ENCODE results near the gene DMD.
"Not testable (repeated sequence)": the region's sequence is repeated elsewhere in the genome, so short reads cannot be mapped to it uniquely, and the experiment has no call there.

The DMD gene

DNA sequence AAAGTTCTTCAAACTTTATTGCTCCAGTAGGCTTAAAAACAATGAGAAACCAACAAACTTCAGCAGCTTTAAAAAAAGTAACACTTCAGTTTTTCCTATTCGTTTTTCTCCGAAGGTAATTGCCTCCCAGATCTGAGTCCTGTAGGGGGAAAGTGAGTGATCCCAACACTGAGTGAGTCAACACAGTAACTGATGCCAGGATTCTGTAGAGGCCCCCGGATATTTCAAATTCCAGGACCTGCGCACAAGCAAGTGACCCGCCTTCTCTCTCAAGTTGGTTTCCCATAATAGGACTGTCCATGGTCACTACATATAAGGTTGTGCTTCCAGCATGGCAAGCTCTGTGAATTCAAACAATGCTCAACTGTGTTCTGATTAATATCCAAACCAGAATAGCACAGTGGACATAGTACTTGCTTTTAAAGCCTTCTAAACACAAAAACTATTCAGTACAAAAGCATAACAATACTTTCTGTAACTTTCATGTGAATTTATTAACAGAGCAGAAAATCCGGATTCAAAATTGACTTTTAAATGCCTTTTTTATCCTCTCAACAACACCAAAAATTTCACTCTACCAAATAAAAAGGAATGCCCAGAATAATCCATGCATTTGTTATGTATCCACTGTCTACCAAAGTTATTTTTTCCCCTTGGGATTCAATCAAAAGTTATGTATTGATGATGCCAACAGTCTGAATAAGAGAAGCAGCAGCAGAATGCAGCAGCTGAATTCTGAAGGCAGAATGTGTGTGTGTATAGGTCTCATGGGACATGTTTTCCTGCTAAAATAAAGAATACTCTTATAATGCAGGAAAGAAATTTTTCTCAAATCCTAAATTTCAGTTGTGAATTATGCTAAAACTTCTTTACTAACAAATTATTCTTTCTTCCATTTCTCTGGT, at the start of gene DMD:
Gene DMD, minus strand, starts transcription at position 194 of the 905 bp plus-strand sequence. CDS start 237 bp downstream, outside the sequence.
- no peak for DNase-seq (ENCODE audit: low read depth)

DNA sequence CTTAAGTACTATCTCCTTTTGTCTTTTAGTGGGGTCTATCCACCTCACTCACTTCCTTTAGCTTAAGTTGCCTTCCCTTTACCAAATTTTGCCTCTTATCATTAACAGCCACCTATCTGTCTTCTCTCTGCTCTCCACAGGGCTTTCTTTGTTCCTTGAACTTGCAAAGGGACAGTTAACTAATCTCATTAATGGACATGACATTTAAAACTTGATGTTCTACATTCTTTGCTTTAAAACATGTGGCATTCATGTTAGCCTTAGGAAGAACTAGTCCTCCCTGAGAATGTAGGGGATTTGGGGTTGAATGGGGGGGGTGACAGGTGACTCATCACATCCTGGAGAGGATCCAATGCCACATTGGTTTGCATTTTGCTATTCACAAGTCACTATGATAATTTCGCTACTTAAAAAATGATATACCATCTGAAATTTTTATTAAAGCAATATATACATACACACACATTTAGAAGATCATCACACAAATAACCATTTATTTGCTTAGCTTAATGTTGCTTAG, 41.0 kb upstream of the DMD start:
- no peak for DNase-seq (ENCODE audit: low read depth)

GRCh38 chrX:33218819-33219218, 7.5 kb upstream of the DMD start:
- DNase-seq (ENCODE audit: low read depth) = no peak

GRCh38 chrX:33210156-33210555, 1.2 kb downstream of the DMD start:
- no peak for DNase-seq (ENCODE audit: low read depth)

- DNase-seq (ENCODE audit: low read depth) = no peak
These were observed 4.3 kb downstream of the DMD start for GRCh38 chrX:33207056-33207455.

DNA sequence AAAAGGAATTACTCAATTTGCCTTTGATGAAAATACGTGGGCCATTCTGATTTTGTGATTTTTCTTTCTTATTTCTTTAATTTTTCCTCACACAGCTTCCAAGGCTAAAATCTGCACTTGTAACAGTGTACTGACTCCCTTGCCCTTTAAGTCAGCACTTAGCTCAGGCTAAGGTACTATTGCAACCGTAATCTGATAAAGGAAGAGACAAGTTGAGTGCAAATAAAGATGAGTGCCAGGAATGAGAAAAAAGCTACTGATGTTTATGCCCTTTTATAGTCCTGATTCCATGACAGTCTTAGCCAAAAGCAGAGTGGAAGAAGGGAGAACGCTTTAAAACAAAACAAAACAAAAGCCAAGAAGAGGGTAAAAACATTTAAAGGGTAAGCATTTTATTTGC, 6.0 kb downstream of the DMD start:
- DNase-seq (ENCODE audit: low read depth) = no peak

DNA sequence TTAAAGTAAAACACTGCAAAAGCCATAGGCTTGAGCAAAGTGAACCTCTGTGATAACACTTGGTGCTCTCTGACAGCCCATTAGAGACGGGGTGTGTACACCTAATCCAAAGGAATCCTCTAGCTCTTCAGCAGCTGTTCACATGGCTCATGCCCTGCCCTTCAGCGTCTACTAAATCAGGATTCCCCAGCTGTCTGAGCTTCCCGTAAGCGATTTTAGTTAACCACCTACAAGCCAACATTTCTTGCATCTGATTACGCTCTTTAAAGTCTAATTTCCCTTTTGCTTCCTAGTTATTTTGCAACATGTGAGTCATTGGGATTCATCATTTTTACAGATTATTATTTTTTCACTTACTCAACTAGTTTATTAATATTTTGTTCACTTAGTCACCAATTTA, 6.5 kb downstream of the DMD start:
- no peak for DNase-seq (ENCODE audit: low read depth)

DNA sequence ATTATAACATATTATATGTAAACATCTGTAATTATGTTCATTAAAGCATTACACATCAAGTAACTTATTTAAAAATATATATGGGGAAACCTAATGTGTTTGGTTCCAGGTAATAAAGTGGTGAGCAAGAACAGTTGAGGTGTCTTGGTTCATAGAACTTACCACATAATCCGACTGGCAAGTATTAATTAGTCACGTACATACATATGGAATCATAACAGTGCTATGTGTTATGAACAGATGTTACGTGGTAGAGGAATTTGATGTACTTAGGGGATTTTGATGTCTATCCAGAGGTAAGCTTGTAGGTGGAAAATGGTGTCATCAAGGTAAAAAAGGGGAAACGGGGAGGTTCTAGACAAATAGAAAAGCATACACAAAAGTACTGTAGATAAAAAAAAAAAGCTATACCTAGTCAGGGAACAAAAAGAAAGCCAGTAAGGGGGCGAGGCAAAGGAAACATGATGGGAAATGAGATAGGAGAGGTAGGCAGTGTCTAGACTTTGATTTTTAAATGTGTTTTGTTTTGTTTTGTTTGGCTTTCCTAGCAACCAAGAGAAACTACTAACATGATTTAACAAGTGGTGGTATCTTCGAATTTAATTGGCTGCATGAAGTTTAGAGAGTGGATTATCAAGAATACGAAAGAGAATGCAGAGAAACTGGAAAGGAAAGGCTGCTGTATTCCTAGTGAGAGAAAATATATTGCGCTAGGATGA, 12.6 kb downstream of the DMD start:
- no peak for DNase-seq (ENCODE audit: low read depth)

- DNase-seq (ENCODE audit: low read depth) = no peak
These were observed 15.7 kb downstream of the DMD start for GRCh38 chrX:33195698-33196097.

- DNase-seq (ENCODE audit: low read depth) = no peak
These were observed 16.4 kb downstream of the DMD start for GRCh38 chrX:33194876-33195433.

GRCh38 chrX:33194289-33194688, 17.1 kb downstream of the DMD start:
- no peak for DNase-seq (ENCODE audit: low read depth)

- no peak for DNase-seq (ENCODE audit: low read depth)
These were observed 21.3 kb downstream of the DMD start for GRCh38 chrX:33190016-33190415.

GRCh38 chrX:33188881-33189280, 22.5 kb downstream of the DMD start:
- no peak for DNase-seq (ENCODE audit: low read depth)

- DNase-seq (ENCODE audit: low read depth) = no peak
These were observed 23.1 kb downstream of the DMD start for GRCh38 chrX:33188286-33188685.

- not testable (repeated sequence) for DNase-seq (ENCODE audit: low read depth)
These were observed 26.5 kb downstream of the DMD start for GRCh38 chrX:33184803-33185202.

DNA sequence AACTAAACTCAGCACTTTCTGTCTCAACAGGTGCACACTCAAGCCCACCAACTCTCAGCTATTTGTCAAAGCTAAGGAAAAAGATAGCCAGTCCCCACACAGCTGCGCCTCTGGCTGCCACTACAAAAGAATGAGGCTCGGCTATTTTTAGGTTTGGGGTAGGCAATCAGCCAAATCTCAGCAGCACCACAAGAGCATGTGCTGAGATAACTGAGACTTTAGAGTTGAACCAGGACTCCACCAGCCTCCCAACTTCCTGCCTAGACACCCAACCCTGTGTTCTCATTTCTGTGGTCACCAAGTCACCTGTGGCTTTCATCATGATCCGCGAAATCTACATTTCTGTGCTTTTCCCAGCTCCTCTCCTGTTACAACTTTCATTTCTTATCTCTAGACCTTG, 28.0 kb downstream of the DMD start:
- no peak for DNase-seq (ENCODE audit: low read depth)

DNA sequence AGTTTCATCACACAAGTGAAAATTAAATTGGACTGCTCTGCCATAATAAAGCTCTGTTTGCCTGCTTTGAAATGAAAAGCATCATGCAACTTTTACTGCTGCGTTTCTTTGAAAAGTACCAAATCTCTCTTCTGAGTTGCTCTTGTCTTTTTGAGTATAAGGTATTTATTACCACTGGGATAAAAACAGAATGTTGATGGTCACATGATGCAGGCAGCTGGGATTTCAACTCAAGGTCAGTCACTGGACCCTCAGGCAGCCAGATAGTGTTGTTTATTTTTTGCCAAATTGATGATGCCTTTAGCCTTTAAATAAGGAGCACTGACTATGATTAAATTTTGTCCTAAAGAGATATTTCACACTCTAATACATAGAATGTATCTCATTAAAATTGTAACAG, 32.7 kb downstream of the DMD start:
- DNase-seq (ENCODE audit: low read depth) = no peak

GRCh38 chrX:33178218-33178617, 33.1 kb downstream of the DMD start:
- DNase-seq (ENCODE audit: low read depth) = no peak

GRCh38 chrX:33175201-33175600, 36.1 kb downstream of the DMD start:
- no peak for DNase-seq (ENCODE audit: low read depth)

GRCh38 chrX:33171041-33171440, 40.3 kb downstream of the DMD start:
- DNase-seq (ENCODE audit: low read depth) = no peak

GRCh38 chrX:33161829-33162228, 49.5 kb downstream of the DMD start:
- DNase-seq (ENCODE audit: low read depth) = no peak

DNA sequence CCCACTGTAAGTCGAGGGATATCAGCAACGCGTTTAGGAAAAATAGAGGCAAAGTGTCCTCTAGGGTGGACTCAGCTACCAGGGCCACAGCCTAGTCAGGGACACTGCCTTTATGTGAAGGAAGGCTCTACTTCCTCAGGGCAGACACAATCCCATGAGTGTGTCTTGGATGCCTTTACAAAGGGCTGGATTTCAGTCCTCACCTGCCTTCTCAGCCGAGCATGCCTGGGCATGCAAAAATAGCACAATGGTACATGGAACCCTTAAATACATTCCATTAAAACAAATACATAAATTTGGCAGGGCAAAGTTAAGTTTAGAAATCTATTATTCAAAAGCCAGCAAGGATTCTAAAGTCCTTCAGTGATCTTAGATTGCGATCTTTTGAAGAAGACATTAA, 51.1 kb downstream of the DMD start:
- no peak for DNase-seq (ENCODE audit: low read depth)
